ENCODE measurements around the gene CAPN9. TPM values are rescaled to one million over a fixed set of nuclear protein-coding genes. Genes with fewer than 3 reads are reported as not detected.

The CAPN9 gene
- total and polyA plus RNA-seq, 8 donors: 0.08 to 0.73 (median 0.28) TPM; not detected in 5

DNA sequence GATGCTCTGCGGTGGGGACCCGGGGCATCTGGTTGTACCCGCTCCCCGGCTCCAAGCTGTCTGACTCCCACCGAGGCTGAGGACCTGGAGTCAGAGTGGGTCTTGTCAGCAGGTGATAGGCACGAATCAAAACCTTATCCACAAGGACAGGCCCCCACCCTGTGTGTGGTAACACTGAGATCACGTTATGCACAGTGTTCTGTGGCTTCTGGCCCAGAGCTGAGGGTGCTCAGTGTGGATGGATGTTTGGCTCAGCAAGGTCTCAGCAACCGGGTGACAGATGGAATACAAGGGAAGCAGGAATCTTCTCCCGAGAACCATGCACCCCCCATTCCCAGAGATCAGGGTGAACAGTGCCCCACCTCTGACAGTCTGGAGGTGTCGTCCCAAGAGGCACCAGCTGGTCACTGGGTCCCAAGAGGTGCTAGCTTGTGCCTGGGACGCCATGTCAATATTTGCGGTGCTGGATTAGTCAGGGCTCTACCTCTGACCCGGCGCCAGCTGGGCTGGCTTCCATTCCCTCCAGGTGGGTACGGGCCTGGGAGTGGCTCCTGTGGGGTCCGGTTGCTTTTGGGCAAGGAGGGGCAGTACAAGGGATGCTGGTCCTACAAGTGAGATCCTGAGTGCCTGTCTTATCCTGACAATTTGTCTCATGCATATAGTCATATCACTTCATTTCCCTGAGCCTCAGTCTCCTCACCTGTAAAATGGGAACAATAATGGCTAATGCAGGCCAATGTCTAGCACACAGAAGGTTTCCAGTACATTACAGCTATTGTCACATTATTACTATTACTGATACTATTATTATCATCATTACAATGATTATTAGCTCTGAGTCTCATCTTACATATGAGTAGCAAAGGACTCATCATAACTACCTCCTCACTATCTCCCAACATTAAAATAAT is 957 bp downstream of the CAPN9 start:
- no peaks in the 10 kb centered on the region for H3K36me3 ChIP-seq
- no peak overlapping the region for H3K4me3 ChIP-seq
- FAIRE-seq: no peak
- TF ChIP-seq, protein P1, sequence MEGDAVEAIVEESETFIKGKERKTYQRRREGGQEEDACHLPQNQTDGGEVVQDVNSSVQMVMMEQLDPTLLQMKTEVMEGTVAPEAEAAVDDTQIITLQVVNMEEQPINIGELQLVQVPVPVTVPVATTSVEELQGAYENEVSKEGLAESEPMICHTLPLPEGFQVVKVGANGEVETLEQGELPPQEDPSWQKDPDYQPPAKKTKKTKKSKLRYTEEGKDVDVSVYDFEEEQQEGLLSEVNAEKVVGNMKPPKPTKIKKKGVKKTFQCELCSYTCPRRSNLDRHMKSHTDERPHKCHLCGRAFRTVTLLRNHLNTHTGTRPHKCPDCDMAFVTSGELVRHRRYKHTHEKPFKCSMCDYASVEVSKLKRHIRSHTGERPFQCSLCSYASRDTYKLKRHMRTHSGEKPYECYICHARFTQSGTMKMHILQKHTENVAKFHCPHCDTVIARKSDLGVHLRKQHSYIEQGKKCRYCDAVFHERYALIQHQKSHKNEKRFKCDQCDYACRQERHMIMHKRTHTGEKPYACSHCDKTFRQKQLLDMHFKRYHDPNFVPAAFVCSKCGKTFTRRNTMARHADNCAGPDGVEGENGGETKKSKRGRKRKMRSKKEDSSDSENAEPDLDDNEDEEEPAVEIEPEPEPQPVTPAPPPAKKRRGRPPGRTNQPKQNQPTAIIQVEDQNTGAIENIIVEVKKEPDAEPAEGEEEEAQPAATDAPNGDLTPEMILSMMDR (IDR thresholded peaks at IDR 0.05): no peak
- H3K27me3 ChIP-seq: no peaks in the 10 kb centered on the region
- intact Hi-C loops (cut with DNase I): no loop called here
- no peak overlapping the region for H3K27ac ChIP-seq
- no peaks in the 10 kb centered on the region for H3K9me3 ChIP-seq
- peaks cover 0 to 5% (median 3%) of the 10 kb centered on the region in 3 donors for H3K4me1 ChIP-seq
- DNase-seq: peak in 2 of 6 donors; percentile 42 to 53
- WGBS, 2 donors: 63 to 76% methylated on average over 16 of the region's 16 CpGs
- ATAC-seq: peak in 1 of 4 donors; percentile 61

DNA sequence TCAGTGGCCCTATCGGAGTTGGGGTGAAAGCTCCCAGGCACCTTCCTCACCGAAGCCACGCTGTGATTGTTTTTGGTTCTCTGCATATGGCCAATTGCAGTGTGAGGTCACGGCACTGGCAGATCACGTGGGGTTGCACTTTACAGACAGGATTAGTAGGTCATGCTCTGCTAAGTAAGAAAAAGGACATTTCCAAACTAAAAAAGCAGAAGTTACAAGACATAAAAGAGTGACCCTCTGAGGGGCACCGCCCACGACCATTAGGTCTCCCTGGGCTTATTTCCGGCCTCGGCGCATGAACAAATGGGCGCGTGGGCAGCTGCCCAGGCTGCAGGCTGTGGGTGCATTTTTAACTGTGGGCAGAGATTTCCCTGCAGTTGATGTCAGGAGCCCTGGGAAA is 2.0 kb downstream of the CAPN9 start:
- Histone ChIP-seq H3K27ac (no peak overlapping the region), H3K4me3 (no peak overlapping the region), H3K27me3 (no peaks in the 10 kb centered on the region), H3K36me3 (no peaks in the 10 kb centered on the region), H3K9me3 (no peaks in the 10 kb centered on the region), H3K4me1 (peaks cover 0 to 5% (median 3%) of the 10 kb centered on the region in 3 donors)
- intact Hi-C loops (cut with DNase I): no loop called here
- FAIRE-seq (no peak), DNase-seq (no peak), ATAC-seq (no peak)
- TF ChIP-seq, protein P1 (IDR thresholded peaks at IDR 0.05): no peak
- WGBS, 2 donors: 86% methylated on average over 12 of the region's 12 CpGs

DNA sequence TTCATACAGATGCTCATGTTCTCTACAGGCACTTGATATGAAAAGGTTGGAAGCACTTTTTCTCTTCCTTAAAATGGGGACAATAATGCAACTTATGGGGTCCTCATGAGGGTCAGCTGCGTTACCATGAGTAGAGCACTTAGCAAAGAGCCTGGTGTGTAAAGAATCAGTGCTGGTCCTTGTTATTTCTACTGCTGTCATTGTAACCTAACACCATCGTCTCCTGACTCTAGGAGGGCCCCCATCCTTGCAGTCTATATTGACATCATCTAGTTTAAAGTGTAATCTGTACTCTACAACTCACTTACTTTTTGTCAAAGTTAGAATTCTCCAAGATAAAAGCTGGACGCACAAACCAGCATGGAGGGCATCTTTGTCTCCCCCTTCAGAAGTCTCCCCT is 2.4 kb downstream of the CAPN9 start:
- intact Hi-C loops (cut with DNase I): no loop called here
- Histone ChIP-seq H3K9me3 (no peaks in the 10 kb centered on the region), H3K4me3 (no peak overlapping the region), H3K4me1 (peaks cover 0 to 5% (median 3%) of the 10 kb centered on the region in 3 donors), H3K36me3 (no peaks in the 10 kb centered on the region), H3K27me3 (no peaks in the 10 kb centered on the region), H3K27ac (no peak overlapping the region)
- ATAC-seq (no peak), FAIRE-seq (no peak), DNase-seq (no peak)
- 84 to 90% methylated on average over 3 of the region's 3 CpGs for WGBS, 2 donors
- TF ChIP-seq, protein P1 (IDR thresholded peaks at IDR 0.05): no peak

DNA sequence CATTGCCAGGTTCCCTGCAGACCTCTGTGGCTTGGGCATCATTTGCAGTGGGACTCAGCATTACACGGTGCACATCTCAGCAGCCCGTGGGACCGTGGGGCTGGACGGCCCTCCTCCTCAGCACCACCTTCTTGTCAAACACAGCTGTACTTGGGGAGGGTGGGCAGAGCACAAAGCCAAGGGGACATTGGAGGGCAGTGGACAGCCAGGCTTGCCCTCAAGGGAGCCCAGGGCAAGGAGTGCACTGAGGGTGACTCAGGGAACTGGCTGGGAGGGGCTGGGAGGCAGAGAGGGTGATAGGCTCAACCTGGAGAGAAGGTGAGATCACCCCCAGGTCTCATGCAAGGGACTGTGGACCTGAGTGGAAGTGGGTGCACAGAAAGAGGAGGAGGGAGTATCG is 3.4 kb downstream of the CAPN9 start:
- Histone ChIP-seq H3K27me3 (no peaks in the 10 kb centered on the region), H3K9me3 (no peaks in the 10 kb centered on the region), H3K27ac (no peak overlapping the region), H3K36me3 (no peaks in the 10 kb centered on the region), H3K4me3 (no peak overlapping the region), H3K4me1 (peaks cover 0 to 5% (median 3%) of the 10 kb centered on the region in 3 donors)
- FAIRE-seq (no peak), ATAC-seq (peak in 2 of 4 donors; percentile 21 to 30), DNase-seq (no peak)
- TF ChIP-seq, protein P1 (IDR thresholded peaks at IDR 0.05): no peak
- intact Hi-C loops (cut with DNase I): no loop called here
- WGBS, 2 donors: 87 to 92% methylated on average over 5 of the region's 5 CpGs
